A549 (cell line): ENCODE data around the gene WDR18. TPM values are rescaled to one million over a fixed set of nuclear protein-coding genes. Genes with fewer than 3 reads are reported as not detected.

Experiments
- ATAC-seq, 2 experiments: fragments of 200-7000 bp in 1 of 2; fragments of >200 bp in 1 of 2; cut with Nextera tagmentation in 1 of 2; cut with Tn5 transposase in 1 of 2; 3 replicates each; pipeline versions ENCODE4 v1.8.0 to v1.9.1; 2018 to 2020; ENCODE audit warnings: mild to moderate bottlenecking in 1 of 2, moderate library complexity in 1 of 2
- CTCF ChIA-PET: fragments of 300-600 bp; sonication (Branson Sonifier 250); formaldehyde crosslinking; extraction: SDS; loops from one replicate; lab custom pipeline; 2021; ENCODE audit warnings: antibody characterized with exemption, inconsistent platforms; lab: Yijun Ruan, JAX
- POLR2A ChIA-PET: fragments of 350-600 bp; formaldehyde crosslinking; extraction: SDS; loops from one replicate; lab custom pipeline; 2021; ENCODE audit warnings: antibody characterized with exemption, inconsistent platforms; lab: Yijun Ruan, JAX
- DNase-seq, 2 experiments: peaks; one replicate each; pipeline versions ENCODE4 v3.0.0 to v3.0.0-alpha.2; 2011 to 2016; ENCODE audit warnings: low read depth in 1 of 2, low spot score in 1 of 2
- FAIRE-seq: peaks from 2 replicates; lab custom pipeline; 2011; peaks lifted over from hg19 to GRCh38; lab: Jason Lieb, UNC
- H3K27ac ChIP-seq, 2 experiments: fragments of >200 bp; sonication (Bioruptor Twin); formaldehyde crosslinking; 3 replicates each; pipeline ENCODE4 v1.5.1; 2016 to 2017
- H3K4me1 ChIP-seq: fragments of >200 bp; sonication (Bioruptor Twin); formaldehyde crosslinking; 3 replicates; pipeline ENCODE4 v1.6.1; 2016
- H3K4me2 ChIP-seq: fragments of >200 bp; sonication (Bioruptor Twin); formaldehyde crosslinking; 3 replicates; pipeline ENCODE4 v1.6.1; 2016
- H3K4me3 ChIP-seq: fragments of >200 bp; sonication (Bioruptor Twin); formaldehyde crosslinking; 3 replicates; pipeline ENCODE4 v1.5.1; 2016
- H3K9me3 ChIP-seq: fragments of >200 bp; sonication (Bioruptor Twin); formaldehyde crosslinking; 3 replicates; pipeline ENCODE4 v1.6.1; 2016
- ATOH8 ChIP-seq: fragments of 250-450 bp; sonication (Bioruptor Pico); IDR thresholded peaks from 2 replicates; pipeline ENCODE4 v1.5.0; 2020; ENCODE audit warnings: low read depth, mild to moderate bottlenecking, moderate library complexity
- BCL3 ChIP-seq: fragments of >200 bp; sonication (Bioruptor Twin); formaldehyde crosslinking; IDR thresholded peaks from 3 replicates; pipeline ENCODE4 v1.6.1; 2016
- CBX8 ChIP-seq: fragments of 200-600 bp; sonication (generic); IDR thresholded peaks from 2 replicates; pipeline ENCODE4 v1.6.1; 2016
- CHD2 ChIP-seq: fragments of 150-350 bp; IDR thresholded peaks from 2 replicates; pipeline ENCODE4 v1.6.1; 2014; ENCODE audit warnings: low read length; ENCODE audit not compliant: partially characterized antibody
- CTCF ChIP-seq: fragments of >200 bp; sonication (Bioruptor Twin); formaldehyde crosslinking; IDR thresholded peaks from 3 replicates; pipeline ENCODE4 v1.5.1; 2016
- EP300 ChIP-seq, 2 experiments: fragments of >200 bp; sonication (Bioruptor Twin); formaldehyde crosslinking; IDR thresholded peaks; 2 replicates in 1 of 2; 3 replicates in 1 of 2; pipeline ENCODE4 v1.6.1; 2016 to 2017
- ESRRA ChIP-seq: fragments of 150-350 bp; IDR thresholded peaks from 2 replicates; pipeline ENCODE4 v1.6.1; 2014; ENCODE audit warnings: mild to moderate bottlenecking, low read length, borderline replicate concordance
- FOSL2 ChIP-seq, 2 experiments: fragments of 450-650 bp in 1 of 2; fragments of >200 bp in 1 of 2; sonication (Bioruptor Twin) in 1 of 2; formaldehyde crosslinking; IDR thresholded peaks; 2 replicates each; pipeline versions ENCODE4 v1.5.0 to v1.6.1; 2016 to 2020; ENCODE audit warnings: mild to moderate bottlenecking in 1 of 2, moderate library complexity in 1 of 2
- HES2 ChIP-seq: fragments of >200 bp; sonication (Bioruptor Twin); formaldehyde crosslinking; IDR thresholded peaks from 2 replicates; pipeline ENCODE4 v1.6.1; 2016
- HMGXB4 ChIP-seq: fragments of 250-450 bp; sonication (Bioruptor Pico); IDR thresholded peaks from 2 replicates; pipeline ENCODE4 v1.5.0; 2021; ENCODE audit warnings: mild to moderate bottlenecking, moderate library complexity, borderline replicate concordance
- HOXA7 ChIP-seq: fragments of 250-450 bp; sonication (Bioruptor Pico); IDR thresholded peaks from 2 replicates; pipeline ENCODE4 v1.5.0; 2020; ENCODE audit warnings: mild to moderate bottlenecking, moderate library complexity
- HOXB13 ChIP-seq: fragments of 250-450 bp; sonication (Bioruptor Pico); IDR thresholded peaks from 2 replicates; pipeline ENCODE4 v1.5.0; 2020; ENCODE audit warnings: low read depth, mild to moderate bottlenecking, moderate library complexity
- NPAS2 ChIP-seq: fragments of 250-450 bp; sonication (Bioruptor Pico); IDR thresholded peaks from 2 replicates; pipeline ENCODE4 v1.8.0; 2022; ENCODE audit warnings: mild to moderate bottlenecking, moderate library complexity, borderline replicate concordance
- NR3C1 ChIP-seq: fragments of >200 bp; sonication (Bioruptor Twin); formaldehyde crosslinking; IDR thresholded peaks from 3 replicates; pipeline ENCODE4 v1.6.1; 2017
- RAD21 ChIP-seq, 2 experiments: fragments of >200 bp in 1 of 2; sonication (Bioruptor Twin) in 1 of 2; formaldehyde crosslinking in 1 of 2; IDR thresholded peaks in 1 of 2; conservative IDR thresholded peaks in 1 of 2; 2 replicates in 1 of 2; 3 replicates in 1 of 2; pipeline ENCODE4 v1.6.1; 2012 to 2018; ENCODE audit warnings: inconsistent platforms in 1 of 2
- REST ChIP-seq: fragments of 200-600 bp; sonication (generic); IDR thresholded peaks from 2 replicates; pipeline ENCODE4 v1.6.1; 2016; ENCODE audit warnings: antibody characterized with exemption, mild to moderate bottlenecking, moderate library complexity
- RFX5 ChIP-seq: fragments of 450-650 bp; IDR thresholded peaks from 2 replicates; pipeline ENCODE4 v1.7.1; 2014; ENCODE audit warnings: antibody characterized with exemption, mild to moderate bottlenecking, moderate library complexity
- ZC3H11A ChIP-seq: fragments of 450-650 bp; IDR thresholded peaks from 2 replicates; pipeline ENCODE4 v1.6.1; 2014; ENCODE audit warnings: antibody characterized with exemption, mild to moderate bottlenecking
- ZFP36 ChIP-seq: fragments of 450-650 bp; IDR thresholded peaks from 2 replicates; pipeline ENCODE4 v1.6.1; 2014; ENCODE audit warnings: borderline replicate concordance; ENCODE audit not compliant: partially characterized antibody
- WGBS: methylation state at CpG from one replicate; pipeline ENCODE4 v1.1.6; 2017; ENCODE audit errors: missing lambda C conversion rate; 5-methylcytosine and 5-hydroxymethylcytosine counted together
- polyA plus RNA-seq, 4 experiments: library from polyadenylated mRNA; depleted of rRNA in 3 of 4; stranded (reverse); fragments of >200 nt; fragmentation: RNase III in 1 of 4; extraction: RNeasy Plus Mini Kit Qiagen cat#74134 plus additional on column Dnase treatment in 1 of 4; gene quantifications; 2 replicates in 3 of 4; 3 replicates in 1 of 4; pipeline ENCODE4 v1.2.3, GENCODE V29; 2011 to 2017

The WDR18 gene
- polyA plus RNA-seq, 2 of the 4 experiments (the other 2 are of a cell fraction), result 23.8 to 48.9 TPM

GRCh38 chr19:970695-971094, 13.4 kb upstream of the WDR18 start:
- Histone ChIP-seq H3K4me3 (no peak overlapping the region), H3K4me2 (no peak overlapping the region), H3K9me3 (peaks cover 9% of the 10 kb centered on the region; the same call in 2 of the 3 replicates), H3K4me1 (no peaks in the 10 kb centered on the region), H3K27ac (no peak overlapping the region)
- no peak for ATAC-seq
- CTCF ChIA-PET, result interaction anchor here (0.7 to 4.1 kb wide), 7 partner anchors 8 to 70 kb away, joined by 3 to 28 read pairs (median 4); partner anchors contain the start of gene WDR18
- POLR2A ChIA-PET, result no interaction called here
- FAIRE-seq, result no peak
- WGBS, result 92% methylated on average over 11 of the region's 14 CpGs
- TF ChIP-seq CHD2 (no peak), CTCF (peak; percentile 19; the same call in 2 of the 3 replicates), HOXA7 (CRISPR knock-in tag) (no peak), ZC3H11A (no peak), FOSL2 (IDR thresholded peaks at IDR 0.05) (no peak), FOSL2 (CRISPR knock-in tag; IDR thresholded peaks at IDR 0.05) (no peak), RAD21 (conservative IDR thresholded peaks at IDR 0.05 in 1 of 2, IDR thresholded peaks at IDR 0.05 in 1 of 2) (no peak), ZFP36 (no peak)
- peak in 1 of 2 experiments; percentile 60 for DNase-seq

- DNase-seq, result no peak
- peaks cover 9% of the 10 kb centered on the region; the same call in 2 of the 3 replicates for H3K9me3 ChIP-seq
- CTCF ChIA-PET, result interaction anchor here (1.2 to 4.1 kb wide), 3 partner anchors 11 to 49 kb away, joined by 3 to 28 read pairs (median 8); partner anchors contain the start of gene WDR18
- 93% methylated on average over 23 of the region's 24 CpGs for WGBS
- H3K4me3 ChIP-seq, result no peak overlapping the region
- TF ChIP-seq BCL3 (no peak), CBX8 (no peak), NR3C1 (no peak), HES2 (no peak), ATOH8 (no peak), REST (no peak), ESRRA (no peak), RFX5 (no peak), HOXB13 (no peak), NPAS2 (CRISPR knock-in tag) (no peak), HMGXB4 (CRISPR knock-in tag) (no peak), ZFP36 (no peak), EP300 (IDR thresholded peaks at IDR 0.05) (no peak)
- H3K27ac ChIP-seq, result no peak overlapping the region
- no peak overlapping the region for H3K4me2 ChIP-seq
- POLR2A ChIA-PET, result no interaction called here
- H3K4me1 ChIP-seq, result no peaks in the 10 kb centered on the region
- no peak for ATAC-seq
- no peak for FAIRE-seq
Observed at GRCh38 chr19:971795-972194, 12.3 kb upstream of the WDR18 start.
